Skeletal muscle cell (primary cell): ENCODE data around the gene SSH2.
"Not testable (repeated sequence)": the region's sequence is repeated elsewhere in the genome, so short reads cannot be mapped to it uniquely, and the experiment has no call there.

Source experiments
- DNase-seq: peaks from one replicate; pipeline ENCODE4 v3.0.0-alpha.2; 2010; ENCODE audit warnings: low read depth
- H3K4me3 ChIP-seq: 2 replicates; pipeline ENCODE4 v1.5.1; 2011; ENCODE audit warnings: low read depth, mild to moderate bottlenecking, control low read depth, low read length, moderate library complexity

The SSH2 gene

DNA sequence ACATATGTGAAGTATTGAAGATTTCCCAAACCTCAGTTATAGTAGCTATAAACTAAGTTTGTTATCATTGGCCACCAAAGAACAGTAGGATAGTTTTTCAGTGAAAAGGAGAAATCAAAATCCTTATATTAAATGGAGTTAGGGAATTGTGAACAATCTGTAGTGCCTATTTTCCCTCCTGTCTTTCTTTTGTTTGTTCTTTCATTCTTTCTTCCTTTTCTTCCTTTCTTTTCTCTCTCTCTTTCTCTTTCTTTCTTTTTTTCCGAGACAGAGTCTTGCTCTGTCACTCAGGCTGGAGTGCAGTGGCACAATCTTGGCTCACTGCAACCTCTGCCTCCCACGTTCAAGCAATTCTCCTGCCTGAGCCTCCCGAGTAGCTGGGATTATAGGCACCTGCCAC is 48.8 kb downstream of the SSH2 start:
- no peak for DNase-seq
- H3K4me3 ChIP-seq: no peak overlapping the region

DNA sequence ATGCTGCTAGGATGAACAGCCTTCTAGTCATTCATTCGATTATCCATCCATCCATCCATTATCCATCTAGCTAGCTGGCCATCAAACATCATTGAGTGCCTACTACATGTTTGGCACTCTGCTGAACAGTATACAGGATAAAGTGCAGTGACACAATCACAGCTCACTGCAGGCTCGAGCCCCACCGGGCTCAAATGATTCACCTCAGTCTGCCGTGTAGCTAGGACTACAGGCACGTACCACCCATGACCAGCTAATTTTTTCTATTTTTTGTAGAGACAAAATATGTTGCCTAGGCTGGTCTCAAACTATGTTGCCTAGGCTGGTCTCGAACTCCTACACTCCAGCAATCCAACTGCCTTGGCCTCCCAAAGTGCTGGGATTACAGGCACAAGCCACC is 50.0 kb downstream of the SSH2 start:
- DNase-seq: no peak
- no peak overlapping the region for H3K4me3 ChIP-seq

DNA sequence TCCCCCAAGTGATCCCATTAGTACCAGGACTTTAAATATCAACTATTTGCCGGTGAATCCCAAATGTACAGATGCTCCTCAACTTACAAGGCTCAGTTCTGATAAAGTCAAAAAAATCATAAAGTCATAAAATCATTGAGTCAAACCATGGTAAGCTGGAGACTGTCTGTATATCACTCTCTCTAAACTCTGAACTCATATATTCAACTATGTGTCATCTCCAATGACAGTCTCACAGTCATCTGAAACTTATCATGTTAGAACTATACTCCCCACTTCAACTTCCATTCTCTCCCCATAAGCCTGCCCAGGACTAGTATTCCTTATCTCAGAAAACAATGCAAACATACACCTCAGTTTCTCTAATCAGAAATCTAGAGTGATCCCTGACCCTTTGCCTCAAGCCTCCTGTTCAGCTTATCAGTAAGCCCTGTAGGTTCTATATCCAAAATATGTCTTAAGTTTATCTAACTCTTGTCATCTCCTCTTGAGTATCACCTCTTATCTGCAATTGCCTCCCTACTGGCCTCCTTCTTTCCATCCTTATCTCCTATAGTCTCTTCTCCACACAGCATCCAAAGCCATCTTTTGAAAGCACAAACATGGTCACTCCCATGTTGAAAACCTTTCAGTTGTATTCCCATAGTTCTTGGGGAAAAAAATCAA is 55.0 kb downstream of the SSH2 start:
- H3K4me3 ChIP-seq: no peak overlapping the region
- no peak for DNase-seq

- DNase-seq: not testable (repeated sequence)
These were observed 55.7 kb downstream of the SSH2 start for GRCh38 chr17:29874358-29874757.

DNA sequence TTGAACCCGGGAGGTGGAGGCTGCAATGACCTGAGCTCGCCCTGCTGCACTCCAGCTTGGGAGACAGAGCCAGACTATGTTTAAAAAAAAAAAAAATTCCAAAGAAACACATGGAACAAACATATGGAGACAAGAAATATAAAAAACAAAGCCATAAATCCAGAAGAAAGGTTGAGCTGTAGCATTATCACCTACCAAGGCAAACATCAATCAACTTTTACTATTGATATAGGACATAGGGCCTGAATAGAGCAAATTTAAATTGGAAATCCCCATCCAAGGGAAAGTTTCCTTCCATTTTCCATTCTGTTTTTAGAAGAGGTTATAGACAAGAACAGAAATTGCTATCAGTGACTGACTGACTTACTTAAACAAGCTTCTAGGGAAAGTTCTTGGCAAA is 56.6 kb downstream of the SSH2 start:
- DNase-seq: no peak
- H3K4me3 ChIP-seq: no peak overlapping the region

More at GRCh38 chr17:29874358-29874757, 55.7 kb downstream of the SSH2 start:
- not testable (repeated sequence) for H3K4me3 ChIP-seq

GRCh38 chr17:29870836-29871465 is 59.1 kb downstream of the SSH2 start:
- no peak overlapping the region for H3K4me3 ChIP-seq
- no peak for DNase-seq

GRCh38 chr17:29867643-29868181 is 62.3 kb downstream of the SSH2 start:
- no peak for DNase-seq
- H3K4me3 ChIP-seq: no peak overlapping the region

- H3K4me3 ChIP-seq: no peak overlapping the region
- no peak for DNase-seq
These were observed 63.2 kb downstream of the SSH2 start for GRCh38 chr17:29866746-29867404.

GRCh38 chr17:29864615-29865014 is 65.4 kb downstream of the SSH2 start:
- H3K4me3 ChIP-seq: no peak overlapping the region
- no peak for DNase-seq

- not testable (repeated sequence) for DNase-seq, H3K4me3 ChIP-seq
These were observed 65.9 kb downstream of the SSH2 start for GRCh38 chr17:29864123-29864522.

DNA sequence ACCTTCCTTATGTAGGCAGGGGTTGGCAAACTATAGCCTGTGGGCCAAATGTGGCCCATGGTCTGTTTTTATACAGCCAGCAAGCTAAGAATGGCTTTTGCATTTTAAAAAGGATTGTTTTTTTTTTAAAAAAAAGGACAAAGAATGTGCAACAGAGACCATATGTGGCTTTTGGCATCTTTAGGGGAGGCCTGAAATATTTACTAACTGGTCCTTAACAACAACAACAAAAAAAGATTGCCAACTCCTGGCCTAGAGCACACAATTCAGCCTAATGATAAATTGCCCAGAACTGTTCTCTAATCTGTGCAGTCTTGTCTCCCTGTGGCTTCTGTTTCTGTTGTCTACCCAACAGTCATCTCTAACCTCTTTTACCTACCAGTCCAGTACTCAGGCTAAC is 67.1 kb downstream of the SSH2 start:
- no peak overlapping the region for H3K4me3 ChIP-seq
- no peak for DNase-seq

- DNase-seq: no peak
- H3K4me3 ChIP-seq: no peak overlapping the region
These were observed 67.9 kb downstream of the SSH2 start for GRCh38 chr17:29862127-29862526.

DNA sequence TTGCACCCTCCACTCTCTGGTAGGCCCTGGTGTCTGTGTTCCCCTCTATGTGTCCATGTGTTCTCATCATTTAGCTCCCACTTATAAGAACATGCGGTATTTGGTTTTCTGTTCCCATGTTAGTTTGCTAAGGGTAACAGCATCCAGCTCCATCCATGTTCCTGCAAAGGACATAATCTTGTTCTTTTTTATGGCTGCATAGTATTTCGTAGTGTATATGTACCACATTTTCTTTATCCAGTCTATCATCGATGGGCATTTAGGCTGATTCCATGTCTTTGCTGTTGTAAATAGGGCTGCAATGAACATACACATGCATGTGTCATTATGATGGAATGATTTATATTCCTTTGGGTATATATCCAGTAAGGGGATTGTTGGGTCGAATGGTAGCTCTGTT is 70.6 kb downstream of the SSH2 start:
- H3K4me3 ChIP-seq, DNase-seq: not testable (repeated sequence)

- DNase-seq: no peak
- H3K4me3 ChIP-seq: no peak overlapping the region
These were observed 72.2 kb downstream of the SSH2 start for GRCh38 chr17:29857823-29858222.

- not testable (repeated sequence) for H3K4me3 ChIP-seq, DNase-seq
These were observed 72.9 kb downstream of the SSH2 start for GRCh38 chr17:29857105-29857504.

- DNase-seq: peak; percentile 77
- no peak overlapping the region for H3K4me3 ChIP-seq
These were observed 74.3 kb downstream of the SSH2 start for GRCh38 chr17:29855686-29856085.

- H3K4me3 ChIP-seq: no peak overlapping the region
- no peak for DNase-seq
These were observed 81.3 kb downstream of the SSH2 start for GRCh38 chr17:29848737-29849136.

DNA sequence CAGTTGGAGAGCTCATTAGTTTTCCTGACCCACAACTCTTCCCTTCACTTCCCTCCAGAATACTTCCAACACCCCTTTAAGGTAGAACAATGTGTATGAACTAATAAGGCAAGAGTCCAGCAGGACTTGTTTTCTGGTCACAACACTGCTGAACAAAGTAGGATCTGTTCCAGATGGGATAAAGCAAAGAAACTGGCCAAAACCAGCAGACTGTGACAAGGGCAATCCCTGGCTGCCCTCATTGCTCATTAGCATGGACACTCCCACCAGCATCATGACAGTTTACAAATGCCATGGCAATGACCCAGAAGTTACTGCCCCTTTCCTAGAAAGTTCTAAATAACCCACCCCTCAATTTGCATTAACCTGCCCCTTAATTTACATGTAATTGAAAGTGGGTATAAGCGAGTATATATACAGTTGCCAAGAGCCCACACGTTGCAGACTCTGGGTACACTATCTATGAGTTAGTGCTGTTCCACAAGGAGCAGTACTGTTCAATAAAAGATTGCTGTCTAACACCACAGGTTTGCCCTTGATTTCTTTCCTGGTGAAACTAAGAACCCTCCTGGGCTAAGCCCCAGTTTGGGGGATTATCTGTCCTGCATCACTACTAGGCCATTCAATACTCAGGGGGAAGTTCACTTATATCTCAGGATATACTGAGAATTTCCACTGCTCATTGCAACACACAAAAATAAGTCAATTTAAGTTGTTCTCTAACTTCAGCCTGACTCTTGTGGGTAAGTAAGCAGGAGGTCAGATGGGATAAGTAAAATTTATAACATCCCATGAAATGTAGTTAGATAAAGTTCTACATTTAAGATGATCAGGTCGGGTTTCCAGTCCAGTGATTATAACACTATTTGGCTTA is 82.3 kb downstream of the SSH2 start:
- no peak overlapping the region for H3K4me3 ChIP-seq
- DNase-seq: no peak

GRCh38 chr17:29847118-29847517 is 82.9 kb downstream of the SSH2 start:
- DNase-seq: no peak

GRCh38 chr17:29846298-29846697 is 83.7 kb downstream of the SSH2 start:
- H3K4me3 ChIP-seq: no peak overlapping the region

More at GRCh38 chr17:29847118-29847517, 82.9 kb downstream of the SSH2 start:
- H3K4me3 ChIP-seq: no peak overlapping the region

More at GRCh38 chr17:29846298-29846697, 83.7 kb downstream of the SSH2 start:
- DNase-seq: no peak
